Liver (tissue), 9 donors: ENCODE data around the gene IMMP1L. TPM values are rescaled to one million over a fixed set of nuclear protein-coding genes. Genes with fewer than 3 reads are reported as not detected.

Experiments used
- DNase-seq: peaks from one replicate; pipeline ENCODE4 v3.0.0-alpha.2; 2017; ENCODE audit warnings: low spot score
- H3K27ac ChIP-seq, 2 donors: one replicate each; pipeline ENCODE4 v1.7.0; 2013; ENCODE audit warnings: inconsistent platforms in 2 of 2, low read length in 2 of 2, control low read depth in 1 of 2, low read depth in 1 of 2, mild to moderate bottlenecking in 1 of 2
- H3K27me3 ChIP-seq, 4 donors: one replicate each; pipeline versions ENCODE4 v1.6.1 to v1.7.0; 2013; ENCODE audit warnings: low read length in 3 of 4, inconsistent platforms in 1 of 4, mild to moderate bottlenecking in 1 of 4, moderate library complexity in 1 of 4; ENCODE audit not compliant: control insufficient read depth in 4 of 4, insufficient read depth in 4 of 4
- H3K36me3 ChIP-seq, 4 donors: one replicate each; pipeline versions ENCODE4 v1.6.1 to v1.7.0; 2013; ENCODE audit warnings: low read length in 3 of 4, mild to moderate bottlenecking in 3 of 4, low read depth in 1 of 4, moderate library complexity in 1 of 4; ENCODE audit not compliant: control insufficient read depth in 4 of 4, insufficient read depth in 3 of 4
- H3K4me1 ChIP-seq, 4 donors: one replicate each; pipeline versions ENCODE4 v1.6.1 to v1.7.0; 2013; ENCODE audit warnings: low read length in 3 of 4, mild to moderate bottlenecking in 3 of 4, moderate library complexity in 1 of 4; ENCODE audit not compliant: control insufficient read depth in 4 of 4, insufficient read depth in 4 of 4
- H3K4me3 ChIP-seq, 3 donors: one replicate each; pipeline versions ENCODE4 v1.6.1 to v1.7.0; 2013; ENCODE audit warnings: low read length in 3 of 3, control low read depth in 1 of 3, low read depth in 1 of 3, mild to moderate bottlenecking in 1 of 3
- H3K9ac ChIP-seq, 2 donors: one replicate each; pipeline ENCODE4 v1.7.0; 2013; ENCODE audit warnings: low read length in 2 of 2, mild to moderate bottlenecking in 2 of 2, moderate library complexity in 2 of 2, control low read depth in 1 of 2, low read depth in 1 of 2
- H3K9me3 ChIP-seq, 4 donors: one replicate each; pipeline versions ENCODE4 v1.6.1 to v1.7.0; 2013; ENCODE audit warnings: low read length in 3 of 4; ENCODE audit not compliant: control insufficient read depth in 4 of 4
- ATF3 ChIP-seq: IDR thresholded peaks from 2 replicates; pipeline ENCODE4 v1.6.1; 2016; ENCODE audit warnings: antibody characterized with exemption
- EGR1 ChIP-seq, 2 donors: IDR thresholded peaks; 2 replicates each; pipeline ENCODE4 v1.6.1; 2016 to 2018; ENCODE audit warnings: antibody characterized with exemption in 2 of 2, low read depth in 2 of 2
- FOXA1 ChIP-seq: IDR thresholded peaks from 2 replicates; pipeline ENCODE4 v1.6.1; 2016; ENCODE audit warnings: antibody characterized with exemption
- FOXA2 ChIP-seq: IDR thresholded peaks from 2 replicates; pipeline ENCODE4 v1.6.1; 2016; ENCODE audit warnings: antibody characterized with exemption
- GABPA ChIP-seq, 2 donors: IDR thresholded peaks in 1 of 2; conservative IDR thresholded peaks in 1 of 2; 2 replicates each; pipeline ENCODE4 v1.6.1; 2016; ENCODE audit warnings: antibody characterized with exemption in 2 of 2, mild to moderate bottlenecking in 1 of 2, moderate library complexity in 1 of 2
- HNF4G ChIP-seq: IDR thresholded peaks from 2 replicates; pipeline ENCODE4 v1.6.1; 2016; ENCODE audit warnings: antibody characterized with exemption
- JUND ChIP-seq, 2 donors: IDR thresholded peaks; 2 replicates each; pipeline ENCODE4 v1.6.1; 2016; ENCODE audit warnings: antibody characterized with exemption in 2 of 2
- MAX ChIP-seq: IDR thresholded peaks from 2 replicates; pipeline ENCODE4 v1.6.1; 2016; ENCODE audit warnings: antibody characterized with exemption
- NR2F2 ChIP-seq: IDR thresholded peaks from 2 replicates; pipeline ENCODE4 v1.6.1; 2016; ENCODE audit warnings: antibody characterized with exemption
- RXRA ChIP-seq, 2 donors: IDR thresholded peaks; 2 replicates each; pipeline ENCODE4 v1.6.1; 2017 to 2018; ENCODE audit warnings: antibody characterized with exemption in 2 of 2, mild to moderate bottlenecking in 1 of 2
- SP1 ChIP-seq: IDR thresholded peaks from 2 replicates; pipeline ENCODE4 v1.6.1; 2018; ENCODE audit warnings: antibody characterized with exemption, mild to moderate bottlenecking
- YY1 ChIP-seq: IDR thresholded peaks from 2 replicates; pipeline ENCODE4 v1.6.1; 2016; ENCODE audit warnings: antibody characterized with exemption, mild to moderate bottlenecking
- WGBS: extraction: QIAGEN DNeasy Blood & Tissue Kit; methylation state at CpG from one replicate; pipeline ENCODE4 v1.1.7; 2013; 5-methylcytosine and 5-hydroxymethylcytosine counted together
- polyA plus RNA-seq, 2 donors: library from polyadenylated mRNA; stranded (reverse) in 1 of 2; unstranded in 1 of 2; fragments of 200-250 nt in 1 of 2; fragments of >200 nt in 1 of 2; fragmentation: Nextera tagmentation in 1 of 2; extraction: Ambion mirVana in 1 of 2; gene quantifications; one replicate each; pipeline versions ENCODE4 v1.2.1 to v1.2.3, GENCODE V29; 2013 to 2015
- total RNA-seq, 2 donors: library from RNA; depleted of rRNA; stranded (reverse); fragments of >200 nt; gene quantifications; one replicate each; pipeline ENCODE4 v1.2.3, GENCODE V29; 2014
- TF ChIP-seq, protein P1 (sequence below): IDR thresholded peaks from 2 replicates; pipeline ENCODE4 v1.6.1; 2016; ENCODE audit warnings: antibody characterized with exemption
- donor health status: healthy.
- donor health status: healthy.
- donor health status: healthy.
- donor health status: healthy.
- donor health status: healthy.

Gene IMMP1L
- total and polyA plus RNA-seq, 4 donors: 8.2 to 28.1 (median 15.2) TPM

DNA sequence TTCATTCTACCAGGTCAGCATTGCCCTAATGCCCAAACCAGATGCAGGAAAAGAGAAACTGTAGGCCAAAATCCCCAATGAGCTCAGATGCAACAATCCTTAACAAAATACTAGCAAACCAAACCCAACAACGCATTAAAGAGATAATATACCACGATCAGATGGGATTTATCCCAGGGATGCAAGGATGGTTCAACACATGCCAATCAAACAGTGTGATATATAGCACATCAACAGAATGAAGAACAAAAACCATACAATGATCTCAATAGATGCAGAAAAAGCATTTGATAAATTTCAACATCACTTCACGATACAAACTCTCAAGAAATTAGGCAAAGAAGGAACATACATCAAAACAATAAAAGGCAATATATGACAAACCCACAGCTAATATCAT, 45.0 kb downstream of the IMMP1L start:
- no peak for DNase-seq

DNA sequence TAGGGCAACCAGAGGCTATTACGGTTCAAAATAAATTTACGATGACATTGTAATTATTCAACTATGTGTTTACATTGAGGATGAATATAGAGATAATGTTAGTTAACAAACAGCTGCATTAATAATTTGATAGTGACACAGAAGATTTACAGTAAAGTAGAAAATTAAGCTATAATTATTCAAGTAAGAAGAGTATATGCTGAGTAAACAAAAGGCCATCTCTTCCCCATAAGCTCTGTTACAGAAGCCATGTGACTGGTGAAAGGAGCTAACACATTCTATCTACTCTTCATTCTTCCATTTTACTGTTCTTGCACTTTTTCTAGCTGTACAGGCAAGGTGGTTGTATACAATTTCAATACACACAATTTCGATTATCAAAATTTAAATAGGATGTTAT, 54.2 kb downstream of the IMMP1L start:
- Histone ChIP-seq H3K4me1 (no peaks in the 10 kb centered on the region), H3K27me3 (no peaks in the 10 kb centered on the region), H3K27ac (no peak overlapping the region), H3K36me3 (peaks cover 0 to 2% (median 0%) of the 10 kb centered on the region in 4 donors), H3K9me3 (no peaks in the 10 kb centered on the region), H3K9ac (no peak overlapping the region), H3K4me3 (no peak overlapping the region)
- DNase-seq: no peak
- TF ChIP-seq SP1 (no peak), RXRA (IDR thresholded peaks at IDR 0.05) (no peak), FOXA2 (no peak), FOXA1 (no peak), YY1 (no peak), ATF3 (no peak), EGR1 (IDR thresholded peaks at IDR 0.05; ENCODE audit: low read depth in 2 of 2) (no peak), NR2F2 (no peak)
- TF ChIP-seq, protein P1, sequence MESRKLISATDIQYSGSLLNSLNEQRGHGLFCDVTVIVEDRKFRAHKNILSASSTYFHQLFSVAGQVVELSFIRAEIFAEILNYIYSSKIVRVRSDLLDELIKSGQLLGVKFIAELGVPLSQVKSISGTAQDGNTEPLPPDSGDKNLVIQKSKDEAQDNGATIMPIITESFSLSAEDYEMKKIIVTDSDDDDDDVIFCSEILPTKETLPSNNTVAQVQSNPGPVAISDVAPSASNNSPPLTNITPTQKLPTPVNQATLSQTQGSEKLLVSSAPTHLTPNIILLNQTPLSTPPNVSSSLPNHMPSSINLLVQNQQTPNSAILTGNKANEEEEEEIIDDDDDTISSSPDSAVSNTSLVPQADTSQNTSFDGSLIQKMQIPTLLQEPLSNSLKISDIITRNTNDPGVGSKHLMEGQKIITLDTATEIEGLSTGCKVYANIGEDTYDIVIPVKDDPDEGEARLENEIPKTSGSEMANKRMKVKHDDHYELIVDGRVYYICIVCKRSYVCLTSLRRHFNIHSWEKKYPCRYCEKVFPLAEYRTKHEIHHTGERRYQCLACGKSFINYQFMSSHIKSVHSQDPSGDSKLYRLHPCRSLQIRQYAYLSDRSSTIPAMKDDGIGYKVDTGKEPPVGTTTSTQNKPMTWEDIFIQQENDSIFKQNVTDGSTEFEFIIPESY: no peak
- WGBS: 94% methylated on average over 3 of the region's 3 CpGs

More for the DNA sequence above, 45.0 kb downstream of the IMMP1L start:
- Histone ChIP-seq H3K9me3 (peaks cover 0 to 7% (median 1%) of the 10 kb centered on the region in 4 donors), H3K36me3 (no peaks in the 10 kb centered on the region), H3K4me1 (no peaks in the 10 kb centered on the region), H3K27me3 (no peaks in the 10 kb centered on the region), H3K4me3 (no peak overlapping the region), H3K27ac (no peak overlapping the region), H3K9ac (no peak overlapping the region)
- TF ChIP-seq GABPA (IDR thresholded peaks at IDR 0.05 in 1 of 2, conservative IDR thresholded peaks at IDR 0.05 in 1 of 2): no peak
- TF ChIP-seq JUND (IDR thresholded peaks at IDR 0.05): no peak
- no peak for TF ChIP-seq SP1
- TF ChIP-seq HNF4G: no peak
- WGBS: 98% methylated on average over 3 of the region's 3 CpGs

- no peak for DNase-seq
- no peak overlapping the region for H3K9ac ChIP-seq
- H3K36me3 ChIP-seq: peaks cover 0 to 2% (median under 1%) of the 10 kb centered on the region in 4 donors
- 98% methylated on average over 1 of the region's 1 CpG for WGBS
- no peaks in the 10 kb centered on the region for H3K27me3 ChIP-seq
- H3K4me1 ChIP-seq: no peaks in the 10 kb centered on the region
- H3K9me3 ChIP-seq: no peaks in the 10 kb centered on the region
- no peak overlapping the region for H3K4me3 ChIP-seq
- TF ChIP-seq EGR1 (IDR thresholded peaks at IDR 0.05; ENCODE audit: low read depth in 2 of 2) (no peak), YY1 (no peak), FOXA1 (no peak), JUND (IDR thresholded peaks at IDR 0.05) (no peak)
- H3K27ac ChIP-seq: no peak overlapping the region
Measured at GRCh38 chr11:31450841-31451240, 58.6 kb downstream of the IMMP1L start.

GRCh38 chr11:31449040-31449439, 60.4 kb downstream of the IMMP1L start:
- Histone ChIP-seq H3K9ac (no peak overlapping the region), H3K9me3 (no peaks in the 10 kb centered on the region), H3K4me1 (no peaks in the 10 kb centered on the region), H3K36me3 (peaks cover 0 to 2% (median under 1%) of the 10 kb centered on the region in 4 donors), H3K27ac (no peak overlapping the region), H3K4me3 (no peak overlapping the region), H3K27me3 (no peaks in the 10 kb centered on the region)
- 92% methylated on average over 2 of the region's 2 CpGs for WGBS
- DNase-seq: no peak
- no peak for TF ChIP-seq GABPA (IDR thresholded peaks at IDR 0.05 in 1 of 2, conservative IDR thresholded peaks at IDR 0.05 in 1 of 2)
- no peak for TF ChIP-seq MAX
- TF ChIP-seq JUND (IDR thresholded peaks at IDR 0.05): no peak
- no peak for TF ChIP-seq SP1
- TF ChIP-seq YY1: no peak
- TF ChIP-seq FOXA2: no peak
